PC-3 (cell line): ENCODE results near the gene MAG. TPM values are rescaled to one million over a fixed set of nuclear protein-coding genes. Genes with fewer than 3 reads are reported as not detected.

Experiments
- ATAC-seq: fragments of 200-7000 bp; cut with Tn5 transposase; 2 replicates; pipeline ENCODE4 v1.9.1; 2020; ENCODE audit warnings: mild to moderate bottlenecking, moderate library complexity
- BruUV-seq: library from RNA; stranded (reverse); fragments of 400-500 nt; replicated peaks from 2 replicates; lab custom pipeline; 2021; lab: Mats Ljungman, UMichigan
- CTCF ChIA-PET: fragments of 300-600 bp; sonication (Branson Sonifier 250); formaldehyde crosslinking; loops from one replicate; lab custom pipeline; 2022; ENCODE audit warnings: antibody characterized with exemption; lab: Charles Lee
- POLR2A ChIA-PET: fragments of 300-600 bp; sonication (Branson Sonifier 250); formaldehyde crosslinking; loops from one replicate; lab custom pipeline; 2022; ENCODE audit warnings: antibody characterized with exemption; ENCODE audit not compliant: unreplicated experiment; lab: Charles Lee
- DNase-seq: peaks from one replicate; pipeline ENCODE4 v3.0.0-alpha.2; 2015
- H2AFZ ChIP-seq: fragments of 300-600 bp; sonication (generic); 2 replicates; pipeline ENCODE4 v1.6.0; 2016; ENCODE audit warnings: antibody characterized with exemption, low read length
- H3F3A ChIP-seq: fragments of 300-600 bp; sonication (generic); one replicate; pipeline ENCODE4 v1.6.0; 2017; ENCODE audit warnings: antibody characterized with exemption, low read length, control low read depth, mild to moderate bottlenecking; ENCODE audit not compliant: unreplicated experiment
- H3K27ac ChIP-seq: fragments of 300-600 bp; sonication (generic); 2 replicates; pipeline ENCODE4 v1.5.1; 2016; ENCODE audit warnings: mild to moderate bottlenecking, low read length
- H3K27me3 ChIP-seq: fragments of 300-600 bp; sonication (generic); 2 replicates; pipeline ENCODE4 v1.6.1; 2016; ENCODE audit warnings: low read length, mixed read lengths
- H3K36me3 ChIP-seq: fragments of 300-600 bp; sonication (generic); 2 replicates; pipeline ENCODE4 v1.6.1; 2016; ENCODE audit warnings: low read depth, mixed run types, low read length, mixed read lengths
- H3K4me1 ChIP-seq: fragments of 300-600 bp; sonication (generic); 2 replicates; pipeline ENCODE4 v1.5.1; 2016; ENCODE audit warnings: low read length; ENCODE audit not compliant: insufficient read depth
- H3K4me2 ChIP-seq: fragments of 300-600 bp; sonication (generic); 2 replicates; pipeline ENCODE4 v1.6.0; 2016; ENCODE audit warnings: low read length
- H3K4me3 ChIP-seq: fragments of 300-600 bp; sonication (generic); 2 replicates; pipeline ENCODE4 v1.5.1; 2016; ENCODE audit warnings: mild to moderate bottlenecking, low read length, mixed read lengths
- H3K79me2 ChIP-seq: fragments of 300-600 bp; sonication (generic); 2 replicates; pipeline ENCODE4 v1.6.1; 2017; ENCODE audit warnings: low read length, mixed read lengths
- H3K9ac ChIP-seq: fragments of 300-600 bp; sonication (generic); 2 replicates; pipeline ENCODE4 v1.6.0; 2016; ENCODE audit warnings: mild to moderate bottlenecking, low read length
- H3K9me2 ChIP-seq: fragments of 300-600 bp; sonication (generic); replicated peaks from 2 replicates; pipeline ENCODE4 v1.6.1; 2016; ENCODE audit warnings: mixed run types, low read length, mixed read lengths
- H3K9me3 ChIP-seq: fragments of 300-600 bp; sonication (generic); 2 replicates; pipeline ENCODE4 v1.6.1; 2016; ENCODE audit warnings: low read length, mixed read lengths
- H4K20me1 ChIP-seq: fragments of 300-600 bp; sonication (generic); 2 replicates; pipeline ENCODE4 v1.6.1; 2016; ENCODE audit warnings: low read length, mixed read lengths
- CTCF ChIP-seq: fragments of 300-600 bp; sonication (generic); conservative IDR thresholded peaks from 2 replicates; pipeline ENCODE4 v1.5.1; 2017; ENCODE audit warnings: antibody characterized with exemption, low read depth, mild to moderate bottlenecking, low read length
- EZH2 ChIP-seq: fragments of 300-600 bp; sonication (generic); IDR thresholded peaks from one replicate; pipeline ENCODE4 v1.6.1; 2017; ENCODE audit warnings: antibody characterized with exemption, mild to moderate bottlenecking, low read length; ENCODE audit not compliant: unreplicated experiment
- EZH2phosphoT487 ChIP-seq: fragments of 300-600 bp; sonication (generic); IDR thresholded peaks from 2 replicates; pipeline ENCODE4 v1.6.1; 2018; ENCODE audit warnings: mild to moderate bottlenecking, antibody characterized with exemption, low read length, borderline replicate concordance
- intact Hi-C: fragments of 100-400 bp; cut with micrococcal nuclease; formaldehyde crosslinking; loops from 2 replicates; pipeline ENCODE4 v1.9.0; 2023
- total RNA-seq: library from RNA; depleted of rRNA; stranded (reverse); fragments of >200 nt; gene quantifications from 2 replicates; pipeline ENCODE4 v1.2.3, GENCODE V29; 2014

MAG gene
- total RNA-seq, 1 experiment from 2014 or later = not detected

DNA sequence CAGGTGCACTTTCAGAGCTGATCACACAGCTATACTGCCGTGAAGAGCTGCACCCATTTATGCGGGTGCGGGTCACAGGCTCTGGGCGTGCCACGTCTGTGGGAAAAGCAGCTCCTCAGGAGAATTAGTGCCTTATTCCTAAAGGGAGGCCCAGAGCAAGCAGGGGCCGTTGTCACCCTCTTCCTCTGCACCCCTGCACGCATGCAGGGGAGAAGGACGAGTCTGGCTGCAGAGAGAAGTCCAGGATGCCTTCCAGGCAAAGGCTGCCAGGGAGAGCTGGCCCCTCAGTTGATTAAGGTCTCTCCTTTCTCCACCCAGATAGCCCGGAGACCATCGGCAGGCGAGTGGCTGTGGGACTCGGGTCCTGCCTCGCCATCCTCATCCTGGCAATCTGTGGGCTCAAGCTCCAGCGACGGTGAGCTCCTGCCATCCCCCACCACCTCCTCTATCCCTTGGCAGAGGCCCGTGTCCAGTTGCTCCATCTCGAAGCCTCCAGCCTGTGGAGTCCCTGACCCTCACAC is 52.6 kb downstream of the MAG start:
- CTCF ChIA-PET = no interaction called here
- no TSS peak for BruUV-seq
- intact Hi-C loops = no loop called here

DNA sequence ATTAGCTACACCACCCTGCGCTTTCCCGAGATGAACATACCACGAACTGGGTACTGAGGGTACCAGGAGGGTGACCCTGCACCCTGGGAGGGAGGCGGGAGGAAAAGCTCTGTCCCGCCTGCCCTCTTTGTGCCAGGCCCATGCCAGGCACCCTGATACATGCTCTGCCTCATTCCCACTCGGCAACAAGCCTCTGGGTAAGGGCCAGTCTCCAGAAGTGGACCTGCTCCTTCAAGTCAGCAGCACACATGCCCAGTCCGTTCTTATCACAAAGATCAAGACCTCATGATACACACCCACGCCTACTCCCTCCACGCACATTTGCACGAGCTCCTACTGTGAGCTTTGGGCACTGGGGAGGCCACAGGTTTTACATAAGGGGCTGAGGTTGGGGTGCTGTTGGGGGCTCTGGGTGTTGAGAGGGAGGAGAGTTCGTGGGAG is 53.7 kb downstream of the MAG start:
- ATAC-seq (no peak), DNase-seq (no peak)
- Histone ChIP-seq H3K9me2 (no peaks in the 10 kb centered on the region), H3K4me2 (no peak overlapping the region), H2AFZ (no peak overlapping the region), H3K4me3 (no peak overlapping the region), H3F3A (no peaks in the 10 kb centered on the region), H3K27me3 (peaks cover 21% of the 10 kb centered on the region; the same call in 1 of the 2 replicates), H3K4me1 (no peaks in the 10 kb centered on the region), H3K36me3 (no peaks in the 10 kb centered on the region), H3K9me3 (no peaks in the 10 kb centered on the region), H4K20me1 (no peaks in the 10 kb centered on the region), H3K79me2 (no peaks in the 10 kb centered on the region), H3K9ac (no peak overlapping the region), H3K27ac (no peak overlapping the region)
- BruUV-seq = no TSS peak
- CTCF ChIA-PET = no interaction called here
- POLR2A ChIA-PET = no interaction called here
- intact Hi-C loops = no loop called here
- no peak for TF ChIP-seq EZH2
- no peak for TF ChIP-seq EZH2phosphoT487
- TF ChIP-seq CTCF = no peak

More for the DNA sequence above, 52.6 kb downstream of the MAG start:
- H3K9ac ChIP-seq = no peak overlapping the region
- no peak overlapping the region for H3K4me2 ChIP-seq
- H3K27me3 ChIP-seq = peaks cover 21% of the 10 kb centered on the region; the same call in 1 of the 2 replicates
- no peaks in the 10 kb centered on the region for H3F3A ChIP-seq
- no peaks in the 10 kb centered on the region for H3K79me2 ChIP-seq
- H3K9me2 ChIP-seq = no peaks in the 10 kb centered on the region
- DNase-seq (no peak), ATAC-seq (no peak)
- no peaks in the 10 kb centered on the region for H3K36me3 ChIP-seq
- TF ChIP-seq CTCF (no peak), EZH2phosphoT487 (no peak), EZH2 (no peak)
- no peak overlapping the region for H3K27ac ChIP-seq
- H4K20me1 ChIP-seq = no peaks in the 10 kb centered on the region
- H3K4me3 ChIP-seq = no peak overlapping the region
- no peaks in the 10 kb centered on the region for H3K4me1 ChIP-seq
- POLR2A ChIA-PET = no interaction called here
- H3K9me3 ChIP-seq = no peaks in the 10 kb centered on the region
- H2AFZ ChIP-seq = no peak overlapping the region

GRCh38 chr19:35346193-35347052 is 54.5 kb downstream of the MAG start:
- H3K4me2 ChIP-seq = no peak overlapping the region
- no peaks in the 10 kb centered on the region for H3K36me3 ChIP-seq
- no peaks in the 10 kb centered on the region for H3F3A ChIP-seq
- H3K79me2 ChIP-seq = no peaks in the 10 kb centered on the region
- peaks cover 21% of the 10 kb centered on the region; the same call in 1 of the 2 replicates for H3K27me3 ChIP-seq
- ChIA-PET CTCF (no interaction called here), POLR2A (no interaction called here)
- H3K9ac ChIP-seq = no peak overlapping the region
- no peaks in the 10 kb centered on the region for H3K9me3 ChIP-seq
- no peaks in the 10 kb centered on the region for H4K20me1 ChIP-seq
- H3K4me3 ChIP-seq = no peak overlapping the region
- ATAC-seq (no peak), DNase-seq (no peak)
- intact Hi-C loops = no loop called here
- TF ChIP-seq EZH2 (no peak), CTCF (no peak), EZH2phosphoT487 (no peak)
- no peaks in the 10 kb centered on the region for H3K4me1 ChIP-seq
- no peak overlapping the region for H3K27ac ChIP-seq
- H2AFZ ChIP-seq = no peak overlapping the region
- H3K9me2 ChIP-seq = no peaks in the 10 kb centered on the region
- no TSS peak for BruUV-seq
